Activated naive CD8-positive, alpha-beta T cell (primary cell): ENCODE data around the gene ZNF621.
"Not testable (repeated sequence)": the region's sequence is repeated elsewhere in the genome, so short reads cannot be mapped to it uniquely, and the experiment has no call there.

ENCODE experiments used
- H3K27ac Mint-ChIP-seq: one replicate; pipeline ENCODE4 v1.8.0; 2021; ENCODE audit warnings: mixed read lengths
- H3K27me3 Mint-ChIP-seq: one replicate; pipeline ENCODE4 v1.8.0; 2021; ENCODE audit warnings: mixed read lengths
- H3K36me3 Mint-ChIP-seq: one replicate; pipeline ENCODE4 v1.8.0; 2021; ENCODE audit warnings: mixed read lengths
- H3K4me1 Mint-ChIP-seq: one replicate; pipeline ENCODE4 v1.8.0; 2021; ENCODE audit warnings: low read depth, mixed read lengths
- H3K4me3 Mint-ChIP-seq: one replicate; pipeline ENCODE4 v1.8.0; 2021; ENCODE audit warnings: mild to moderate bottlenecking, mixed read lengths
- H3K9me3 Mint-ChIP-seq: one replicate; pipeline ENCODE4 v1.8.0; 2021; ENCODE audit warnings: low read depth, mixed read lengths

ZNF621 gene

DNA sequence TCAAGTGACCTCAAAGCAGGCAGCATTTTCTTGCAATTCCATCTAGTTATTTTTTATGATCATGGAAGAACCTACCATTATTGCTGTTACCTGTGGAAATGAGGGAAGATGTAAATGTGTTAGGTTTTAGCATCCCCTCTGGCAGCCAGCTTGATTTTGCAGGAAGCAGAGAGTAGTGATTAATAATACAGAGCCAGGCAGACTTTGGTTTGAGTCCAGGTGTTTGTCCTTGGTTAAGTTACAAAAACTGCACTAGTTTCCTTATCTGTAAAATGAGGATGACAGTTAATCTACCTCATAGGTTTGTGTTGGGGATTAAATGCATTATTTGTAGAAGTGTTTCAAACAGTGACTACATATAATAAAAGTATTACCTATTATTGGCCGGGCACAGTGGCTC is 6.7 kb upstream of the ZNF621 start:
- no peak overlapping the region for H3K27ac Mint-ChIP-seq
- no peak overlapping the region for H3K4me3 Mint-ChIP-seq
- H3K36me3 Mint-ChIP-seq = peaks cover 22% of the 10 kb centered on the region
- no peaks in the 10 kb centered on the region for H3K9me3 Mint-ChIP-seq
- H3K27me3 Mint-ChIP-seq = no peaks in the 10 kb centered on the region
- no peaks in the 10 kb centered on the region for H3K4me1 Mint-ChIP-seq

DNA sequence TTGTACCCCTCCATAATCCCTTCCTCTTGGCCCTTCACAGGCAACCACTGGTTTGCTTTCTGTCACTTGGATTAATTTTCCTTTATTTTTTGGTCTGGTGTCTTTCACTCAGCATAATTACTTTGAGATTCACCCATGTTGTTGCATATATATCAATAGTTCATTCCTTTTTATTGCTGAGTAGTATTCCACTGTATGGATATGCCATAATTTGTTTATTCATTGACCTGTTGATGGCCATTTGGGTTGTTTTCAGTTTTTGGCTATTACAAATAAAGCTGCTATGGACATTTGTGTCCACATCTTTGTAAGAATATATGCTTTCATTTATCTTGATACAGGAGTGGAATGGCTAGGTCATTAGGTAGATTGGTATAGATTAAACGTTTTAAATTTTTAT is 5.9 kb upstream of the ZNF621 start:
- Mint-ChIP-seq H3K4me3 (no peak overlapping the region), H3K27me3 (no peaks in the 10 kb centered on the region), H3K9me3 (no peaks in the 10 kb centered on the region), H3K27ac (no peak overlapping the region), H3K36me3 (peaks cover 22% of the 10 kb centered on the region), H3K4me1 (no peaks in the 10 kb centered on the region)

DNA sequence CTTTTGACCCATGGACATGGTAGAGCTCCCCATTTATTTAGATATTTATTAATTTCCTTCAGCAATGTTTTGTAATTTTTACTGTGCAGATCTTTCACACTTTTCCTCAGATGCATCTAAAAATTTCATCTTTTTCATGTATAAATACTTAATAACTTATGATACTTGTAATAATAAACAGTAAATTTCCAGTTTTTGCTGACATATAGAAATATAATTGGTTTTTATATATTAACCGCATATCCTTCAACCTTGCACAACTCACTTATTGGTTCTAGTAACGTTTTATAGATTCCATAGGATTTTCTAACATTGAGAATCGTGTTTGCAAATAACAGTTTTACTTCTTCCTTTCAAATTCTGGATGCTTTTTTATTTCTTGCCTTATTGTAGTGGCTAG is 3.5 kb upstream of the ZNF621 start:
- peaks cover 16% of the 10 kb centered on the region for H3K4me1 Mint-ChIP-seq
- H3K4me3 Mint-ChIP-seq = no peak overlapping the region
- H3K27me3 Mint-ChIP-seq = no peaks in the 10 kb centered on the region
- H3K36me3 Mint-ChIP-seq = peaks cover 11% of the 10 kb centered on the region
- H3K9me3 Mint-ChIP-seq = no peaks in the 10 kb centered on the region
- no peak overlapping the region for H3K27ac Mint-ChIP-seq

DNA sequence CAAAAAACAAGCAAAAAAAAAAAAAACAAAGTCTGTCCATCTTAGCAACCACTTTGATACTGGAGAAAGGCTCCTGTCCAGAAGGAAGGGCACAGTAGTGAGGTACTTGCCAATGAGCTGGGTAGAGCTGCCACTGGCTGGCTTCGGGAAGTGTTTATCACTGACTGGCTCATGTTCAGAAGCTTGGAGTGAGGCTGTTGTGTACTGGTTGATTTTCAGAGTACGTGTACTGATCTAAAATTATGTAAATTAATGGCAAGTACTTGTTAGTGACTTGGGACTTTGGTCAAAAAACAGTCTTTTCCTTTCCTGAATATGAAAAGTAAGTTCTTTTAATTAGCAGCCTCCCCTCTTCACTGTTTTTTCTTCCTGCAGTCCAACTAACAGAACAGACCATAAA is 979 bp upstream of the ZNF621 start:
- H3K27ac Mint-ChIP-seq = peak overlapping the region; percentile 81
- peaks cover 17% of the 10 kb centered on the region for H3K36me3 Mint-ChIP-seq
- H3K4me1 Mint-ChIP-seq = peaks cover 30% of the 10 kb centered on the region
- peak overlapping the region; percentile 97 for H3K4me3 Mint-ChIP-seq
- H3K9me3 Mint-ChIP-seq = no peaks in the 10 kb centered on the region
- no peaks in the 10 kb centered on the region for H3K27me3 Mint-ChIP-seq

DNA sequence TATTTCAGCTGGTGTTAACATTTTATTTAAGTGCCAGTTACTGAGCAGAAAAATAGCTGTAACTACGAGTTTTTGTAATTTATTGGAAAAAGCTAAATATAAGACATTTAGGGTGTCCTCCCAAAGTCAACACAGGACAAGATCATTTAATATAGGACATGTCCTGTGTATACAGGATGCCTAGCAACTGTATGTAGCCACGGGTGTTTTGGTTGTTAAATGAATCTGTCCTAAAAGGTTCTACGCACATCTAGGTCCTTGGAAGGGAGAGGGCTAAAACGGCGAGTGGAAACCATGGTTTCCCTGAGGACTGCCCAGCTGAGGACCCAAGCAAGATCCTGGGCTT is 565 bp upstream of the ZNF621 start:
- Mint-ChIP-seq H3K27ac (peak overlapping the region; percentile 81), H3K27me3 (no peaks in the 10 kb centered on the region), H3K4me3 (peak overlapping the region; percentile 97), H3K36me3 (peaks cover 19% of the 10 kb centered on the region), H3K4me1 (peaks cover 32% of the 10 kb centered on the region), H3K9me3 (no peaks in the 10 kb centered on the region)

DNA sequence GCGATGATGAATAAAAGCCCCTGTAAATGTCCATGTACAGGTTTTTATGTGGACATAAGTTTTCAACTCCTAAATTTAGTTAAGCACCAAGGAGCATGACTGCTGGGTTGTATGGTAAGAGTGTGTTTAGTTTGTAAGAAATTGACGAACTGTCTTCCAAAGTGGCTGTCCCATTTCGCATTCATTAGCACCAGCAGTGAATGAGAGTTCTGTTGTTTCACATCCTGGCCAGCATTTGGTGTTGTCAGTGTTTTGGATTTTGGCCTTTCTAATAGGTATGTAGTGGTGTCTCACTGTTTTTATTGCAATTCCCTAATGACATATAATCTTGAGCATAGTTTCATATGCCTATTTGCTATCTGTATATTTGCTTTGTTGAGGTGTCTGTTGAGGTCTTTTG is 3.7 kb downstream of the ZNF621 start:
- Mint-ChIP-seq H3K9me3 (peaks cover 7% of the 10 kb centered on the region), H3K36me3 (peaks cover 46% of the 10 kb centered on the region), H3K27me3 (no peaks in the 10 kb centered on the region), H3K4me1 (peaks cover 32% of the 10 kb centered on the region), H3K27ac (no peak overlapping the region), H3K4me3 (no peak overlapping the region)

DNA sequence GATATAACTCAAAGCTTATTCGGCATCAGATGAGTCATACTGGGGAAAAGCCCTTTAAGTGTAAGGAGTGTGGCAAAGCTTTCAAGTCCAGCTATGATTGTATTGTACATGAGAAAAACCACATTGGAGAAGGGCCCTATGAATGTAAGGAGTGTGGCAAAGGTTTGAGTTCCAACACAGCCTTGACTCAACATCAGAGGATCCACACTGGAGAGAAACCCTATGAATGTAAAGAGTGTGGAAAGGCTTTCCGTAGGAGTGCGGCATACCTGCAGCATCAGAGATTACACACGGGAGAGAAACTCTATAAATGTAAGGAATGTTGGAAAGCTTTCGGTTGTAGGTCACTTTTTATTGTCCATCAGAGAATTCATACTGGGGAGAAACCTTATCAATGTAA is 7.5 kb downstream of the ZNF621 start:
- Mint-ChIP-seq H3K4me3 (no peak overlapping the region), H3K36me3 (peaks cover 57% of the 10 kb centered on the region), H3K27me3 (no peaks in the 10 kb centered on the region), H3K27ac (no peak overlapping the region), H3K9me3 (peaks cover 10% of the 10 kb centered on the region), H3K4me1 (peaks cover 12% of the 10 kb centered on the region)

DNA sequence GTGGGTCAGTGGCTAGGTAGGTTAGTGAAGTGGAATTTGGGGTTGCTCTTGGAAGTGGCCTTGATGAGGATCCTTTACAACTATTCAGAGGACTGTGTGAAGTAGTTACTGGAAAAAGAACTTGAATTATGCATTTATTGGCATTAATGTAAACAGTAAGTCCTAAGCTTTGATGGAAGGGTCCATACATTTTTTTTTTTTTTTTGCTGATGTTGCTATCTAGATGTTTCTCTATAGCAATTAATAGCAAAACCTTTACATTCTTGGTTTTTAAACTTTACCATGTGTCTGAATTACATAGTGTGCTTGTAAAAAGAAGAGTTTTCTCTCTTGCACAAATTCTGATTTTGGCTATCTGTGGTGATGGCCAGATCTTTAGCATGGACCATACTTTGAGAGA is 9.5 kb downstream of the ZNF621 start:
- Mint-ChIP-seq H3K27me3 (no peaks in the 10 kb centered on the region), H3K4me1 (no peaks in the 10 kb centered on the region), H3K27ac (no peak overlapping the region), H3K4me3 (no peak overlapping the region), H3K9me3 (peaks cover 10% of the 10 kb centered on the region), H3K36me3 (peaks cover 58% of the 10 kb centered on the region)

DNA sequence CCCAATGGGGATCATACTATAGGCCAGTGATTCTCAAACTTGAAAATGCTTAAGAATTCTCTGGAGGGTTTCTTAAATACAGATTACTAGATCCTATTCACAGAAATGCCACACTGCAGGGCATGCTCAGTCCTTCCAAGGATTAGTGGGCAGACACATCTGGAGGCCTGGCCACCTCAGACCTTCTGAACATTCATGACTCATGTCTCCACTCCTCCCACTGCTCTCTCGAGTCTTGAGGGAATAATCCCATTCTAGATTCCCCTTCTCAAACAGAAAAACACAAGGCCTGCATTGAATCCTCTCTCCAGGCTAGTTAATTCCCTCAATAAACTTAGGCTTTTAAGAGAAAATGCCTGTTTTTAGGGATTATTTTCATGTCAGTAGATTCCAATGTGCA is 22.1 kb downstream of the ZNF621 start:
- H3K27me3 Mint-ChIP-seq = no peaks in the 10 kb centered on the region
- no peaks in the 10 kb centered on the region for H3K9me3 Mint-ChIP-seq
- no peaks in the 10 kb centered on the region for H3K4me1 Mint-ChIP-seq
- peaks cover 6% of the 10 kb centered on the region for H3K36me3 Mint-ChIP-seq
- no peak overlapping the region for H3K4me3 Mint-ChIP-seq
- H3K27ac Mint-ChIP-seq = no peak overlapping the region

DNA sequence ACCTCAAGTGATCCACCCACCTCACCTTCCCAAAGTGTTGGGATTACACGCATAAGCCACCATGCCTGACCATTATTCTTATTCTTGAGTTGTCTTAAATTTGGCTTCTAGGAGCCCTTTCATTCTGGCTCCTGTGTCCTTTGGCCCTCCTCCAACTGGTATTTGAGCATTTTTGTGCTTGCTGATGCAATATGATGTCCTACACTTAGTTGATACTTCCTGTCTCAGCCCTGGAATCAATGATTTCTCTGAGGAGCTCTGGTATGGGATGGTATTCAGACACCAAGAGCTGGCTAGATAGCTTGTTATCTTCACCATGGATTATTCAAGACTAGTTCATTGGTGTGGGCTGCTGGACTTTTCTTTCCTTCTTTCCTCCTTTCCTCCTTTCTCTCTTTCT is 25.4 kb downstream of the ZNF621 start:
- no peak overlapping the region for H3K4me3 Mint-ChIP-seq
- H3K9me3 Mint-ChIP-seq = no peaks in the 10 kb centered on the region
- H3K36me3 Mint-ChIP-seq = peaks cover 3% of the 10 kb centered on the region
- no peaks in the 10 kb centered on the region for H3K27me3 Mint-ChIP-seq
- H3K27ac Mint-ChIP-seq = no peak overlapping the region
- H3K4me1 Mint-ChIP-seq = no peaks in the 10 kb centered on the region

DNA sequence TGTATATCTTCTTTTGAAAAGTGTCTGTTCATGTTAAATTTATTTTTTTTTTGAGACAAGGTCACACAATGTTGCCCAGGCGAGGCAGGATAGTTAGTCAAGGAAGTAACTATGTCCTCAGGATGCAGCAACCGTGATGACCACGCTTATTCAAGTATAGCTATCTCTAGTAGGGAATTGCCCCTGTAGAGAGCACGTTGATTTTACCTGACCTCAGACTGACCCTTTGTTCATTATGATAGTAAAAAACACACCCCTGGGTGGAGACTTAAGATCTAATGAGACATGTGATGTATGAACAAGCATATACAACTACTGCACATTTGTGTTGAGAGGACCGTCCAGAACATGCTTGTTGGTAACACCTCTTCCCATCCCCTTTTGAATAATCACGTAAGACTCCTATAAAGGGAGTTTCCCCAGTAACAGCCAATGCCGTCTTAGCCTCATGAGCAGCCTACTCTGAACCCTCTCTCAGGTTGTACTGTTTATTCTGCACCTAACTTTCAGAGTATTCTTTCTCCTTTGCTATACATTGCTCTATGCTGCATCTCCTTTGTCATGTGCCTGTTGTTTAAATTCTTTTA is 32.9 kb downstream of the ZNF621 start:
- Mint-ChIP-seq H3K36me3 (no peaks in the 10 kb centered on the region), H3K4me3 (no peak overlapping the region), H3K27me3 (no peaks in the 10 kb centered on the region), H3K27ac (no peak overlapping the region), H3K4me1 (no peaks in the 10 kb centered on the region), H3K9me3 (no peaks in the 10 kb centered on the region)

DNA sequence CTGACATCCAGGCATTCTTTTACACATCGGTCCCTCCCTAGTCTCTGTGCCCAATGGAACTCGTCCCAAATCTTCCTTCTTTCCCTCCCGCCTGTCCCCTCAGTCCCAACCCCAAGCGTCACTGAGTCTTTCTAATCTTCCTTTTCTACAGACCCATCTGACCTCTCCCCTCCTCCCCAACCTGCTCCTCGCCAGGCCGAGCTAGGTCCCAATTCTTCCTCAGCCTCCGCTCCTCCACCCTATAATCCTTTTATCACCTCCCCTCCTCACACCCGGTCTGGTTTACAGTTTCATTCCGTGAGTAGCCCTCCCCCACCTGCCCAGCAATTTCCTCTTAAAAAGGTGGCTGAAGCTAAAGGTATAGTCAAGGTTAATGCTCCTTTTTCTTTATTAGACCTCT is 37.7 kb downstream of the ZNF621 start:
- not testable (repeated sequence) for H3K4me1 Mint-ChIP-seq, H3K9me3 Mint-ChIP-seq, H3K27ac Mint-ChIP-seq, H3K27me3 Mint-ChIP-seq, H3K36me3 Mint-ChIP-seq, H3K4me3 Mint-ChIP-seq

DNA sequence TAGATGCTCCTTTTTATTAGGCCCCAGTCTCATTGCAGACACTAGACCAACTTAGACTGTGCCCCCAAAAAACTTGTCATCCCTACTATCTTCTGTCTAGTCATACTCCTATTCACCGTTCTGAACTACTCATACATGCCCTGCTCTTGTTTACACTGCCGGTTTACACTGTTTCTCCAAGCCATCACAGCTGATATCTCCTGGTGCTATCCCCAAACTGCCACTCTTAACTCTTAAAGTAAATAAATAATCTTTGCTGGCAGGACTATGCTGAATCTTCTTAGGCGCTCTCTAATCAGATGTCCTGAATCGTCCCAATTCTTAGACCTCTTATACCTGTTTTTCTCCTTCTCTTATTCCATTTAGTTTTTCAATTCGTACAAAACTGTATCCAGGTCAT is 40.9 kb downstream of the ZNF621 start:
- not testable (repeated sequence) for H3K4me1 Mint-ChIP-seq, H3K27me3 Mint-ChIP-seq, H3K36me3 Mint-ChIP-seq, H3K4me3 Mint-ChIP-seq, H3K9me3 Mint-ChIP-seq, H3K27ac Mint-ChIP-seq

DNA sequence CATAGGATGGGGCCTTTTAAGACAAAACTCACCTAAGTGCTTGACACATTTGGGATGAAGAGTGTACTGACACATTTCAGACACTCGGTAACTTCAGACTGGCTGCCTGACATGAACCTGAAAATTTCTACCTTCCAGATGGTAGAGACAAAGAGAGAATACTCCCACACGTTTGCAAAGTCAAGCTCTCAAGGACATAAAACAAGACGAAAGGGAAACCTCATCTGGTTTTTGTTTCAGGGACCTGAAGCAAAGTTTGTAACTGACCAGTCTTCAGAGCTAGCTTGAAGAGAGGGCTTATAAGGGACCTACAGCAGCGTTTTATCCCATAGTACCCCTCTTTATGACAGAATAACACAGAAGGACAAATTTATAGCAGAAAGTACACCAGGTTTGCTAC is 41.9 kb downstream of the ZNF621 start:
- H3K27me3 Mint-ChIP-seq = peaks cover 3% of the 10 kb centered on the region
- no peak overlapping the region for H3K27ac Mint-ChIP-seq
- no peaks in the 10 kb centered on the region for H3K9me3 Mint-ChIP-seq
- H3K4me1 Mint-ChIP-seq = no peaks in the 10 kb centered on the region
- no peak overlapping the region for H3K4me3 Mint-ChIP-seq
- peaks cover 2% of the 10 kb centered on the region for H3K36me3 Mint-ChIP-seq

DNA sequence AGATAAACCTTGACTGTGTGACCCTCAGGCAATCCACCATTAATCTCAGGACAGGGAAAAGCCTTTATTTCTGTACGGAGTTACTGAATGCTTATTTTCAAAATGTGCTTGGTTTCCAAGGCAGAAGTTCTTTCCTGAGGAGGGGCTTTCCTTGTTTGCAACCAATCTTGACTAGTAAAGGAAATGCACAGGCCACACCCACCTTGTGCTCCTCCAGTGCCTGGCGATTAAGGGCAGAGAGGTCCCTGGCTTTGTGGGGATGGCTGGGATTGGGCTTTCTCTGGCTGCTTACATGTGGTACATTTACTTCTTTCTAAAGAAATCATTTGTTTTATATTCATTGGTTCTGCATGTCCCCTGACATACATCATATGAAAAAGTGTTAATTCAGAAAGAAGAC is 47.8 kb downstream of the ZNF621 start:
- no peaks in the 10 kb centered on the region for H3K9me3 Mint-ChIP-seq
- peaks cover 2% of the 10 kb centered on the region for H3K36me3 Mint-ChIP-seq
- no peaks in the 10 kb centered on the region for H3K4me1 Mint-ChIP-seq
- no peak overlapping the region for H3K4me3 Mint-ChIP-seq
- peaks cover 7% of the 10 kb centered on the region for H3K27me3 Mint-ChIP-seq
- no peak overlapping the region for H3K27ac Mint-ChIP-seq

DNA sequence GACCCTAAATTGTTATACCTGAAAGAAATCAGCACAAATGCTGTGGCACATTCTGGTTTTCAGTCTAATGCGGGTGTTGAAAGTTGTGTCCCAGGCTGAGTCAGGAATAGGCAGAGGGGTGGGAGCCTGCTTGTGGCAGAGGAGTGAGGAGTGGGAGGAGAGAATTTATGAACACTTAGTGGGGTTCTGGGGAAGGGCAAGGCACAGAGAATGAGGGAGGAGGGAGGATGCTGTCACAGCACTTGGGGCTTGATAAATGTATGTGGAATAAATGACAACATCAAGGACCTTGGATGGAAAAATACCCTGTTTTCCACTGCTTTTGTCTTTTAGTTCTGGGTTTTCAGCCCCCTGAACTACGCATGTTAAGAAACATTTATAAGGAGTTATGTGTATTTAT is 49.3 kb downstream of the ZNF621 start:
- no peak overlapping the region for H3K4me3 Mint-ChIP-seq
- peaks cover 7% of the 10 kb centered on the region for H3K27me3 Mint-ChIP-seq
- no peaks in the 10 kb centered on the region for H3K9me3 Mint-ChIP-seq
- H3K27ac Mint-ChIP-seq = no peak overlapping the region
- H3K36me3 Mint-ChIP-seq = peaks cover 2% of the 10 kb centered on the region
- H3K4me1 Mint-ChIP-seq = no peaks in the 10 kb centered on the region

DNA sequence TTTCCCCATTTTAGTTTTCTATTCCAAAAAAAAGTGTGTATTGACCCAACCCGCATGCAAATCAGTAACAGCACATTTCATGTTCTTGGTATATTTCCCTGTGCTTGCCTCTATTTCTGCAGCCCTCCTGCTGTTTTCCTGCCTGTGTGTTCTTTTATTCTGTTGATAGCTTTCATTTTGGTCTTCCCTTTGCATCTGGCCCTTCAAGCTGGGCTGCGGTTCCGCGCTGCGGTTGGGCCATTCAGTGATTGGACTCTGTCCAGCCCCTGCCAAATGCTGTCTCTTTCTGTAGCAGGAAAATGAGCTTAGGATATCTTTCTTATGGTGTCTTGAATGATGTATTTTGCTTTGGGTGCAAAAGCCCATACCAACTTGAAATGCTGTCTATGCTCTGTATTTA is 49.9 kb downstream of the ZNF621 start:
- Mint-ChIP-seq H3K4me3 (no peak overlapping the region), H3K4me1 (no peaks in the 10 kb centered on the region), H3K27ac (no peak overlapping the region), H3K27me3 (peaks cover 7% of the 10 kb centered on the region), H3K9me3 (no peaks in the 10 kb centered on the region), H3K36me3 (peaks cover 2% of the 10 kb centered on the region)
